Kidney tubule cell (primary cell): ENCODE results near the gene EVC.
"Not testable (repeated sequence)": the region's sequence is repeated elsewhere in the genome, so short reads cannot be mapped to it uniquely, and the experiment has no call there.

Experiments used
- DNase-seq: peaks from one replicate; pipeline ENCODE4 v3.0.0-alpha.2; 2018; ENCODE audit warnings: low spot score

Gene EVC

DNA sequence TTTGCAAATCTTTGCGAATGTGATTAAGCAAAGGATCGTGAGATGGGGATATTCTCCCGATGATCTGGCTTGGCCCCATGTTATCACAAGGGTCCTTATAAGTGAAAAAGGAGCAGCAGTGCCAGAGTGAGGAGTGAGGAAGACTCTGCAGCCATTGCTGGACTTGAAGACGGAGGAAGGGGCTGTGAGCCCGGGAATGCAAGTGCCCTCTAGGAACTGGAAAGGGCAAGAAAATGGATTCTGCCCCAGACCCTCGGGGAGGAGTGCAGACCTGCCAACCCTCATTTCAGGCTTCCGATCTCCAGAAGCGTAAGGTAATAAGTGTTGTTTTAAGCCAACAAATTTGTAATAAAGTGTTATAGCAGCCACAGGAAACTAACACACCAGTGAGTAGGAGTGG, 76.3 kb downstream of the EVC start:
- no peak for DNase-seq

DNA sequence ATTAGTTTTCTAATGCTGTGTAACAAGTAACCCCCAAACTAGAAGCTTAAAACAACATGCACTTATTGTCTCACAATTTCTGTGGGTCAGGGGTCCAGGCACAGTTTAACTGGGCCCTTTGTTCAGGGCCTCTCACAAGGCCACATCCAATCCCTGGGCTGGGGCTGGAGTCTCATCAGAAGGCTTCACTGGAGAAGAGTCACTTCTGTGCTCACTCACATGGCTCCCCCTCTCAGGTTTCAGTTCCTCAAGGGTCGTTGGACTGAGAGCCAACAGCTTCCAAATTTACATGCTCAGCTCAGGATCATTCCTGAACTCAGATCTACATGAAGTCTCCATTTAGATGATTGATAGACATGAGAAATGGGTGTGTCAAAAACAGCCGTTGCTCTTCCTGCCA, 77.1 kb downstream of the EVC start:
- no peak for DNase-seq

- DNase-seq = no peak
Observed at GRCh38 chr4:5789141-5789540, 78.1 kb downstream of the EVC start.

- DNase-seq = no peak
Observed at GRCh38 chr4:5790546-5790857, 79.5 kb downstream of the EVC start.

GRCh38 chr4:5791654-5792053, 80.7 kb downstream of the EVC start:
- DNase-seq = no peak

DNA sequence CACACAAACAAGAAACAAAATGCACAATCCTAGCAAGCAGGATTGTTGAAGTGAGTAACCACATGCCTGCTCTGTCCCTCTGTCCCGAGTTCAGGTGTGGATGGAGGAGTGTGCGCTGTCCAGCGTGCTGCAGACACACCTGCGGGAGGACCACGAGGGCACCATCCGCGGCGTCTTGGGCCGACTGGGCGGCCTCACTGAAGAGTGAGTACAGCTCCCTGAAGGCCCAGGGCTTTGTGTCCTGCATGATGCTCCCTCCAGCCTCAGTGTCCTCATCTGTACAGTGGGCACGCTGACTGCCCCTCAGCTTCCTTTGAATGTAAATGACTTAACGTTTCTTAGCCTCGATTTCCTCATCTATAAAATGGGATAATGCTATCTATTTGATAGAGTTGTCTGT, 82.5 kb downstream of the EVC start:
- no peak for DNase-seq

DNA sequence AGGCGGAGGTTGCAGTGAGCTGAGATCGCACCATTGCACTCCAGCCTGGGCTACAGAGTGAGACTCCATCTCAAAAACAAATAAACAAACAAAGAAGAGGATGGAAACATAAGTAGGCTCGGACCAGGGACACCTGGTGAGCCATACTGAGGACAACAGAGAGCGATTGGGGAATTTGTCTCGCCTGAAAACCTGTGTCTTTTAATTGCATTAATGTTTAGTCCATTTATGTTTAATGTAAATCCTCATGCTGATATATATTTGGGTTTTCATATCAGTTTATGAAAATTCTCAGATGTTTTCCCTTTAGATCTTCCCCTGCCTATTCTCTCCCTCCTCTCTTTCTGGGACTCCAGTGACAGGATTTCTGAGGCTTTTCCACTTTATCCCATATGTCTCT, 84.6 kb downstream of the EVC start:
- no peak for DNase-seq

GRCh38 chr4:5796976-5797375, 86.0 kb downstream of the EVC start:
- DNase-seq = no peak

DNA sequence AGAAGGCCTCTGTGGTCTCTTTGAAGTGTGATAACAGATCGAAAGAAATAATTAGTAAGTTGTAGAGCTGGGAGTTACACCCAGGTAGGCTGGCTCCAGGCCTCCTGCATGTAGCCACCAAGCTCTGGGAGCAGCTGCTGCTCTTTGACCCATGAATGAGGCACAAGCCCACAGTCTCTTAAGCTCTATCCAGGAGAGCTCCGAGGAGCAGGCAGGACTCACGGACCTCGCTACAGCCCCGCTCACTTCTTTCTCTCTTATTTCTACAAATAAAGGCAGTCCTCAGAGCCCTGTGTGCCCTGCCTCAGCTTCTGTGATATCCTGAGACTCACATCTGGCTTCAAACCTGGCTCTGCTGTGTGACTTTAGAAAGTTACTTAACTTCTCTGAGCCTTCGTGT, 86.9 kb downstream of the EVC start:
- DNase-seq = no peak

DNA sequence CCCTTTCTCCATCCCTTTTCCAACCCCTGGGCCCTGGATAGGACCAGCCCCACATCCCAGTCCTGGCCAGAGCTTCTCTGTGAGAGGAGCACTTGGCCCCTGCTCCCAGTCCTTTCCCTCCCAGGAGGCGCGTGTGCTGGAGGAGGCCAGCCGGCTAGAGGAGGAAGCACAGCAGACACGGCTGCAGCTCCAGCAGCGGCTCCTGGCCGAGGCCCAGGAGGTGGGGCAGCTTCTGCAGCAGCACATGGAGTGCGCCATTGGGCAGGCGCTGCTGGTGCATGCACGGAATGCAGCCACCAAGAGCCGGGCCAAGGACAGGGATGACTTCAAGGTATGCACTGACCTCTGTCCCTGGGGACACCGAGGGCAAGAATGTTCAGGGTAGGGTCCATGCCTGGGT, 87.5 kb downstream of the EVC start:
- DNase-seq = peak; percentile 35

GRCh38 chr4:5798946-5799345, 87.9 kb downstream of the EVC start:
- no peak for DNase-seq

GRCh38 chr4:5799406-5799805, 88.4 kb downstream of the EVC start:
- DNase-seq = no peak

DNA sequence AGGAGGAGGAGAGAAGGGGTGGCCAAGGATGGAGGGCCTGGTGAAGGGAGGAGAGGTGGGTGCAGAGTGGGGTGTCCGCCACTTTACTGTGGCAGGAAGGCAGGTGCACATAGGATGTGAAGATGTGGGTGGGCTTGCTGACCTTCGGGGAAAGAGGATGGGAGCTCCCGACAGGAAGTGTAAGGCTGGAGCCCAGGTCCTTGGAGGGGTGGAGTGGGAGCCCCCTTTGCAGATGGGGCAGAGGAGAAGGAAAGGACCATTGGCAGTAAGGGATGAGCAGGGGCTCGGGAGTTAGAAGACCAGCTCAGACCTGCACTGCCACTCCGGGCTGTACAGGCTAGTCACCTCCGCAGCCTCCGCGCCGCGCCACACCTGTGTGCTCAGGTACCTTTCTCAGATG, 89.5 kb downstream of the EVC start:
- no peak for DNase-seq

DNA sequence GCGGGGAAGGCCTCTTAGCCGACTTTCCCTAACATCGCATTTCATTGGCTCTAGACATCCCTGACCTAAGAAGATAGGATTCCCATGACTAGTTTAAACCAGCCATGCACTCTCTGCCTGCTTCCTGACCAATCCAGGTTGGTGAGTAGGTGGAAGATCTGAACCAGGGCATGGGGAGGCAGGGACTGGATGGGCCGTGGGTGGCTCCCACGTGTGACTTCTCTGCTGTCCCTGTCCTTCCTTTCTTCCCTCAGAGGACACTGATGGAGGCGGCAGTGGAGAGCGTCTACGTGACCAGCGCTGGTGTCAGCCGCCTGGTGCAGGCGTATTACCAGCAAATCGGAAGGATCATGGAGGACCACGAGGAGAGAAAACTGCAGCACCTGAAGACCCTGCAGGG, 90.7 kb downstream of the EVC start:
- no peak for DNase-seq

DNA sequence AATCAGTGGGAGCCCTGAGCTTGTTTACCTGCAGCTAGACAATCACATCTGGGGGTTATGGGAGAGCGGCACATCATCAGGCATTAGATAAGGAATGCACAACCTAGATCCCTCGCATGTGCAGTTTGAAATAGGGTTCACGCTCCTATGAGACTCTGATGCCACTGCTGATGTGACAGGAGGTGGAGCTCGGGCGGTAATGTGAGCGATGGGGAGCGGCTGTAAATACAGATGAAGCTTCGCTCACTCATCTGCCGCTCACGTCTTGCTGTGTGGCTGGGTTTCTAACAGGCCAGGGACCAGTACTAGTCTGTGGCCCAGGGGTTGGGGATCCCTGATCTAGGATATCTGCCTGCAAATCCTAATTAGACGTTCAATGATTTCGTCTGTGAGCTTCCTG, 91.6 kb downstream of the EVC start:
- no peak for DNase-seq

GRCh38 chr4:5804656-5805055, 93.7 kb downstream of the EVC start:
- no peak for DNase-seq

GRCh38 chr4:5805270-5805669, 94.3 kb downstream of the EVC start:
- DNase-seq = no peak

DNA sequence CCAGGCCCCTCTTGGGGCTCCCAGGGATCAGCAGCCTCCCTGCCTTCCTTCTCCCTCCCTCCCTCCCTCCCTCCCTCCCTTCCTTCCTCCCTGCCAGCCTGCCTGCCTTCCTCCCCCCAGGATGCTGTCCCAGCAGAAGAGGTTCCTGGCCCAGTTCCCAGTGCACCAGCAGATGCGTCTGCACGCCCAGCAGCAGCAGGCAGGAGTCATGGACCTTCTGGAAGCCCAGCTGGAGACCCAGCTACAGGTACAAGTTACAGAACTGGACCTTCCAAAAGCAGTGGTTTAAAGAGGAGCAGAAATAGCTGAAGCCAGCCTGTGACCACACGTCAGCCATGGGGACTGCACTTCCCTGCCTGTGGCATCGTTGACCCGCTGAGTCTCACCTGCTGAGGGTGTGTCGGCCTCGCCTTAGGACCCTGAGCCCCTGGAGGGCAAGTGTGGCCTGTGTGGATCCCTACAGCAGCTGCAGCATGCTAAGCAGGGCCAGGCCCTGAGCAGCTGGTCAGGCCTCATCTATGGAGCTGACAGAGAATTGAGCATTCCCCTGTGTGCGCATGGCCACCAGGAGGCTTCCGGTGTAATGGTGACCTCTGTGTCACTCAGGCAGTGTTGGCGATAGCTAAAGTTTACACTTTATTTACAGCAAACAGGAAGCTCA, 97.2 kb downstream of the EVC start:
- DNase-seq = peak; percentile 12

- no peak for DNase-seq
Observed at GRCh38 chr4:5809216-5809776, 98.3 kb downstream of the EVC start.

DNA sequence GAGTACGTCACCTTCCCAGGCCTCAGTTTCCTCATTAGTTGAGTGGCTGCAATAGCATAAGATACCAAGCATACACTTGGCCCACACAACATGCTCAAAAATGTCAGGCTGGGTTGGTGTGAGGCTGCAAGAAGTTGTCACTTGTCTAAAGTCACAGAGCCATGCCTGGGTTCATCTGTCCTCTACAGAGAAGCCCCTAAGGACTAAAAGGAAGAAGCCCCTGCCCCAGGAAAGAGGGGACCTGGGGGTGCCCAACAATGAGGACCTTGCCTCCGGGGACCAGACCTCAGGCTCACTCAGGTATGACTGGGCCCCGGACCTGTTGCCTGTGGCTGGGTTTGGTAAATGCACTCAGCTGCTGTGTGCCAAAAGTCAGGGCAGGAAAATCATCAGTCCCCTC, 99.2 kb downstream of the EVC start:
- DNase-seq = no peak

- no peak for DNase-seq
Observed at GRCh38 chr4:5810770-5811430, 99.9 kb downstream of the EVC start.

DNA sequence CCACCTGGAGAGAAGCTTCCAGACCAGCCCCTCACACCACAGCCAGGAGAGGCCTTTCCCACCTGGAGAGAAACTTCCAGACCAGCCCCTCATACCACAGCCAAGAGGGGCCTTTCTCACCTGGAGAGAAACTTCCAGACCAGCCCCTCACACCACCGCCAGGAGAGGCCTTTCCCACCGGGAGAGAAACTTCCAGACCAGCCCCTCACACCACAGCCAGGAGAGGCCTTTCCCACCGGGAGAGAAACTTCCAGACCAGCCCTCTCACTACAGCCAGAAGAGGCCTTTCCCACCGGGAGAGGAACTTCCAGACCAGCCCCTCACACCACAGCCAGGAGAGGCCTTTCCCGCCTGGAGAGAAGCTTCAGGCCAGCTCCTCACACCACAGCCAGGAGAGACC, 101.1 kb downstream of the EVC start:
- DNase-seq = not testable (repeated sequence)

GRCh38 chr4:5812506-5813229, 101.7 kb downstream of the EVC start:
- DNase-seq = peak; percentile 72
